Body of pancreas (tissue), 4 donors: Measurements from ENCODE around the gene FAM78A. TPM values are rescaled to one million over a fixed set of nuclear protein-coding genes. Genes with fewer than 3 reads are reported as not detected.

Source experiments
- ATAC-seq: fragments of 150-250 bp; one replicate; pipeline ENCODE4 v1.9.1; 2016
- DNase-seq, 4 donors: peaks; one replicate each; pipeline ENCODE4 v3.0.0-alpha.2; 2019
- H3K27ac ChIP-seq, 4 donors: fragments of 200-600 bp; sonication (generic); 1 replicate in 3 of 4; 2 replicates in 1 of 4; pipeline versions ENCODE4 v1.5.1 to v1.6.1; 2016 to 2019; ENCODE audit warnings: mild to moderate bottlenecking in 1 of 4, mixed read lengths in 1 of 4, moderate library complexity in 1 of 4
- H3K27me3 ChIP-seq, 2 donors: fragments of 200-600 bp; sonication (generic); one replicate each; pipeline ENCODE4 v1.6.0; 2016; ENCODE audit warnings: mild to moderate bottlenecking in 1 of 2
- H3K36me3 ChIP-seq, 2 donors: fragments of 200-600 bp; sonication (generic); replicated peaks in 1 of 2; 2 replicates each; pipeline ENCODE4 v1.5.1; 2016; ENCODE audit warnings: low read depth in 2 of 2; ENCODE audit not compliant: insufficient read depth in 1 of 2
- H3K4me1 ChIP-seq: fragments of 200-600 bp; sonication (generic); one replicate; pipeline ENCODE4 v1.6.0; 2016
- H3K4me3 ChIP-seq, 2 donors: fragments of 200-600 bp; sonication (generic); 1 replicate in 1 of 2; 2 replicates in 1 of 2; pipeline ENCODE4 v1.5.1; 2016 to 2019
- H3K9me3 ChIP-seq, 3 donors: fragments of 200-600 bp; sonication (generic); 1 replicate in 2 of 3; 2 replicates in 1 of 3; pipeline ENCODE4 v1.5.1; 2016
- CTCF ChIP-seq, 7 experiments: fragments of 450-650 bp in 4 of 7; fragments of 200-600 bp in 3 of 7; sonication (generic) in 3 of 7; IDR thresholded peaks; one replicate each; pipeline ENCODE4 v1.5.1; 2016 to 2019; ENCODE audit warnings: antibody characterized with exemption in 7 of 7
- POLR2A ChIP-seq, 3 donors: fragments of 450-650 bp; IDR thresholded peaks; one replicate each; pipeline ENCODE4 v1.6.1; 2016; ENCODE audit warnings: antibody characterized with exemption in 3 of 3, mild to moderate bottlenecking in 2 of 3
- WGBS, 2 donors: methylation state at CpG; one replicate each; pipeline ENCODE4 v1.1.5; 2017; 5-methylcytosine and 5-hydroxymethylcytosine counted together
- intact Hi-C: fragments of 100-400 bp; cut with DNase I; formaldehyde crosslinking; loops from one replicate; pipeline ENCODE4 v1.15.1; 2023
- total RNA-seq, 2 donors: library from RNA; depleted of rRNA; stranded (reverse); fragments of >200 nt; gene quantifications; one replicate each; pipeline ENCODE4 v1.1.0, GENCODE V29; 2016

The FAM78A gene
- total RNA-seq, 2 donors from 2014 or later: under 0.01 to 0.78 TPM

DNA sequence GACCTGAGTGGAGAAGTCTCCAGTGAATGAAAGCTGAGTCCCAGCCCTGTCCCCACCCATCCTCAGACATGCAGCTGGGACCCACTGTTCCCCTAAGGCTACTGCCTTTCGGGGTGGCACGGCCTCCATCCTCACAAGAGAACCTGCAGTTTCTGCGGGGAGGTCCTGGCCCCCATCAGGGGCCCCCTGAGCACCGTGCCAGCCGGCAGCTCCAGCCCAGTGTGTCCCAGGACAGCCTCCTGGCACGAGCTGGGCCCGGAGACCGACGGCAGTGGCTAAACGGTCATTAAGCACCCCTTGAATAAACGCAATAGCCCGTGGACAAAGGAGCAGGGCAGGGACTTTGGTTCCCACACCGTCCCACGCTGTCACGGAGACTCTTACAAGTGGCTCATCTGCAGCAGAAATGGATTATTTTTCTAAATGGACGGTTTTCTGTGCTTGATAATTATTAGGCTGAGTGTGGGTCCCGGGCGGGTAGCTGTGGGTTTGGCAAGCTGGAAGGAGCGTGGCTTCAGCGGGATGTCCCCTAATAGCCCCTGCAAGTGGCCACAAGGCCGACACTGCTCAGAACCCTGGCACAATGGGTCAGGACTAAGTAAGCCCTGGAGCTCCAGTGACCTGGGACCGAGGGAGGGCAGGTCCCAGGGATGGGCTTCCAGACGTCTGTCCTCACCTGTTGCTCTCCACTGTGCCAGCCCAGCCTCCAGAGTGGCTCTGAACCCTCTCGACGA lies 17.4 kb downstream of the FAM78A start:
- H3K36me3 ChIP-seq: no peaks in the 10 kb centered on the region
- ATAC-seq (no peak), DNase-seq (no peak)
- no peaks in the 10 kb centered on the region for H3K4me1 ChIP-seq
- no peak for TF ChIP-seq POLR2A (IDR thresholded peaks at IDR 0.05)
- TF ChIP-seq CTCF (IDR thresholded peaks at IDR 0.05): no peak
- H3K4me3 ChIP-seq: no peak overlapping the region
- no peak overlapping the region for H3K27ac ChIP-seq
- intact Hi-C loops: no loop called here
- 64 to 68% methylated on average over 20 to 25 of the region's 25 CpGs for WGBS, 2 donors
- H3K9me3 ChIP-seq: no peaks in the 10 kb centered on the region
- no peaks in the 10 kb centered on the region for H3K27me3 ChIP-seq

DNA sequence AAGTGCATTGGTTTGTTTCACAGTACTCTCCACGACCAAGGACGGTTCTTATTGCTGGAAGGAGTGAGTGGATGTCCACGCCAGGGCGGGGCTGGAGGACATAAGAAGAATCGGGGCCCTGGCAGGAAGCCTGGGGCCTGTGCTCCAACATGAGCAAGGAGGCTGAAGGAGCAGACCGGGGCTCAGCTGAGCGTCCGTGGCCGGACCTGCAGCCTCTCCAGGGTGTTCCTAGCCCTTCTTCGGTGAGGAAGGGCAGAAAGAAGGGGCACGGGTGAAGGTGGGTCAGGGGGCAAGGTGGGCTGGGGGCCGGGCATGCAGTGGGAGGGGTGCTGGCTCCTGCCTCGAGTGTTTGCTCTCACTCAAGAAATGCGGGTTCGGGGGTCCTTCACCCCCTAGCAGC lies 18.1 kb downstream of the FAM78A start:
- DNase-seq: no peak
- H3K4me1 ChIP-seq: no peaks in the 10 kb centered on the region
- no peak for ATAC-seq

DNA sequence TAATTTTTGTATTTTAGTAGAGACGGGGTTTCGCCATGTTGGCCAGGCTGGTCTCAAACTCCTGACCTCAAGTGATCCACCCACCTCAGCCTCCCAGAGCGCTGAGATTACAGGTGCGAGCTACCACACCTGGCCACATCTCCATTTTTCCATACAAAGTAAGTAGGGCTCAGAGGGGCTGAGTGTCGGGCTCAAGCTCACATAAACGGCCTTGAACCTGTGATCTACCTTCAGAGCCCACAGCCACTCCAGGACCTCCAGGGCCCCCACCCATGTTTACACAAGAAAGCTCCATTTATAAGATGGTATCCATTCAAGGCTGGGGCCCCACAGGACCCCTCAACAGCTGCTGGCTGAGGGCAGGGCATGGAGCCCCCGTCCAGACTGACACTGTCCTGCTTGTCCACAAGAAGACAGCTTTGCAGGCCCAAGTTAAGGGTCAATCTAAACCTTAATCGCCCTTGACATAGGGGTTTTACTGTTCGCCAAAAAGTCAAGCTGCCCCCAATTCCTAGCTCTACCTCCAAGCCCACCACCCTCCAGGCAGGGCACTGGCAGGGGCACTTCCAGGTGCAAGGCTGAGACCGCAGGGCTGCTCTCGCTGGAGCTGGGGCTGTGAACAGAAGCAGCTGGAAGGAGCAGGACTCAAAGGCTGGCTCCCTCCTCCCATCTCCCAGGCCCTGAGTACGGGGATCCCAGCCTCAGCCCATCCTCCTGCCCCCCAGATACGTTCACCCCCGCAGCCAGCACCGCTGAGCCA lies 18.9 kb downstream of the FAM78A start:
- no peaks in the 10 kb centered on the region for H3K36me3 ChIP-seq
- intact Hi-C loops: no loop called here
- ATAC-seq: no peak
- DNase-seq: no peak
- H3K27ac ChIP-seq: peak overlapping the region in 1 of 4 donors; percentile 70
- H3K4me1 ChIP-seq: no peaks in the 10 kb centered on the region
- 61 to 77% methylated on average over 11 to 15 of the region's 15 CpGs for WGBS, 2 donors
- H3K27me3 ChIP-seq: no peaks in the 10 kb centered on the region
- TF ChIP-seq POLR2A (IDR thresholded peaks at IDR 0.05) (no peak), CTCF (IDR thresholded peaks at IDR 0.05) (no peak)
- H3K9me3 ChIP-seq: no peaks in the 10 kb centered on the region
- no peak overlapping the region for H3K4me3 ChIP-seq

More for the DNA sequence above, 18.1 kb downstream of the FAM78A start:
- Histone ChIP-seq H3K27me3 (no peaks in the 10 kb centered on the region), H3K9me3 (no peaks in the 10 kb centered on the region), H3K36me3 (no peaks in the 10 kb centered on the region), H3K4me3 (no peak overlapping the region), H3K27ac (no peak overlapping the region)
- WGBS, 2 donors: 63 to 68% methylated on average over 12 to 14 of the region's 15 CpGs
- TF ChIP-seq POLR2A (IDR thresholded peaks at IDR 0.05): no peak
- TF ChIP-seq CTCF (IDR thresholded peaks at IDR 0.05): no peak
- intact Hi-C loops: no loop called here

- intact Hi-C loops: no loop called here
- no peak overlapping the region for H3K4me3 ChIP-seq
- H3K9me3 ChIP-seq: no peaks in the 10 kb centered on the region
- no peaks in the 10 kb centered on the region for H3K27me3 ChIP-seq
- H3K27ac ChIP-seq: peak overlapping the region in 2 of 4 donors; percentile 55 to 70
- DNase-seq: no peak
- H3K4me1 ChIP-seq: no peaks in the 10 kb centered on the region
- no peak for TF ChIP-seq CTCF (IDR thresholded peaks at IDR 0.05)
- TF ChIP-seq POLR2A (IDR thresholded peaks at IDR 0.05): no peak
- ATAC-seq: no peak
- 65 to 79% methylated on average over 8 of the region's 8 CpGs for whole genome bisulfite sequencing, 2 donors
- H3K36me3 ChIP-seq: no peaks in the 10 kb centered on the region
These were observed 20.6 kb downstream of the FAM78A start for GRCh38 chr9:131255676-131256197.
